ENCODE measurements around the gene B9D1.

B9D1 gene

DNA sequence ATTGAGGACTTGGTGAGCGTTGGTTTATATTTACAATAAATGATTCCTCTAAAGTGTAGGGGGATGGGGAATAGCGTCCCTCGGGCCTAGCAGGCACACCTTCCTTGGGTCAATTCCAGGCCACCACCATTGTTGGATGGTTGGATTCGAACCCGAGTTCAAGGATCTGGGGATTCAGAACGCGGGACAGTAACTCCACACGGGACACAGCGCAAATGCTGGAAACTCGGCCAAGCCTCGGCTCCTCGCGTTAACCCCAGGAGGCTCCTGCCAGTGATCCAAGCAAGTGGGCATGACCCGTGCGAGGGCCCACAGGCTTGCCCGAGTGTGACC is 613 bp downstream of the B9D1 start:
- in situ Hi-C loops (cut with MboI; ENCODE audit: low pct_unique_long_range_greater_than_20kb, low sequenced_read_pairs, unreplicated experiment), result loop anchor here (10.0 to 25.0 kb wide), 2 partner anchors 63 to 400 kb away; no protein-coding TSS in a partner anchor
- DNase-seq (ENCODE audit: low spot score), result no peak
- no peak for TF ChIP-seq CTCF (IDR thresholded peaks at IDR 0.05; ENCODE audit: extremely low read depth, insufficient read depth, missing control alignments)

DNA sequence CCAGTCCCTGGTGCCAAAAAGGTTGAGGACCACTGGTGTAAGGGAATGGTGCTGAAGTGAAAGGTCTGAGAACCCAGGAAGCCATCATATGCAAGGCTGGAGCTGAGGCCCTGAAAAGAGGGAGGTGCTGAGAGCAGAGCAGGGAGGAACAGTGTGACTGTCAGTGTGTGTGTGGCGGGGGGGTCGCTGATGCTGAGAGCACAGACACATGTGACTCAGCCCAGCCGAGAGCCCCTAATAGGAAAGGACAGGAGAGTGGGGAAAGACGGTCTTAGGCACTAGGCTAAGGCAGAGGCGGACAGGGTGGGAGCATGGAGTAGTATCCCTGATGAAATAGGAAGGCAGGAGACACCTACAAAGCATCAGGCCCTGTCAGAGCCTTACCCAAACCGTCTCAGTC is 1.2 kb downstream of the B9D1 start:
- DNase-seq (ENCODE audit: low spot score), result no peak
- TF ChIP-seq CTCF (IDR thresholded peaks at IDR 0.05; ENCODE audit: extremely low read depth, insufficient read depth, missing control alignments), result no peak
- in situ Hi-C loops (cut with MboI; ENCODE audit: low pct_unique_long_range_greater_than_20kb, low sequenced_read_pairs, unreplicated experiment), result loop anchor here (10.0 to 25.0 kb wide), 2 partner anchors 63 to 401 kb away; no protein-coding TSS in a partner anchor

DNA sequence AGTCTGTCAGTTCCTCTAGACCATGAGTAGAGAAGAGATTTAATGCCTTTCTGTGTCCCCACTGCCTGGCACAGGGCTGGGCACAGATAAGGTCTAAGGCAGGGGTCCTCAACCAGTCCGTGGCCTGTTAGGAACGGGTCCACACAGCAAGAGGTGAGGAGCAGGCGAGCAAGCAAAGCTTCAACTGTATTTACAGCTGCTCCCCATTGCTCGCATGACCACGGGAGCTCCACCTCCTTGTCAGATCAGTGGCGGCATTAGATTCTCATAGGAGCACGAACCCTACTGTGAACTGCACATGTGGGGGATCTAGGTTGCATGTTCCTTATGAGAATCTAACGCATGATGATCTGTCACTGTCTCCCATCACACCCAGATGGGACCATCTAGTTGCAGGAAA is 1.8 kb downstream of the B9D1 start:
- in situ Hi-C loops (cut with MboI; ENCODE audit: low pct_unique_long_range_greater_than_20kb, low sequenced_read_pairs, unreplicated experiment), result loop anchor here (10.0 to 25.0 kb wide), 2 partner anchors 64 to 402 kb away; no protein-coding TSS in a partner anchor
- DNase-seq (ENCODE audit: low spot score), result no peak
- TF ChIP-seq CTCF (IDR thresholded peaks at IDR 0.05; ENCODE audit: extremely low read depth, insufficient read depth, missing control alignments), result no peak

GRCh38 chr17:19359856-19360255 is 2.7 kb downstream of the B9D1 start:
- in situ Hi-C loops (cut with MboI; ENCODE audit: low pct_unique_long_range_greater_than_20kb, low sequenced_read_pairs, unreplicated experiment), result loop anchor here (10.0 to 25.0 kb wide), 2 partner anchors 65 to 402 kb away; no protein-coding TSS in a partner anchor
- no peak for DNase-seq (ENCODE audit: low spot score)
- TF ChIP-seq CTCF (IDR thresholded peaks at IDR 0.05; ENCODE audit: extremely low read depth, insufficient read depth, missing control alignments), result no peak

GRCh38 chr17:19359151-19359550 is 3.4 kb downstream of the B9D1 start:
- in situ Hi-C loops (cut with MboI; ENCODE audit: low pct_unique_long_range_greater_than_20kb, low sequenced_read_pairs, unreplicated experiment), result loop anchor here (25.0 kb wide), 1 partner anchor 403 kb away; no protein-coding TSS in a partner anchor
- no peak for DNase-seq (ENCODE audit: low spot score)
- TF ChIP-seq CTCF (IDR thresholded peaks at IDR 0.05; ENCODE audit: extremely low read depth, insufficient read depth, missing control alignments), result no peak

DNA sequence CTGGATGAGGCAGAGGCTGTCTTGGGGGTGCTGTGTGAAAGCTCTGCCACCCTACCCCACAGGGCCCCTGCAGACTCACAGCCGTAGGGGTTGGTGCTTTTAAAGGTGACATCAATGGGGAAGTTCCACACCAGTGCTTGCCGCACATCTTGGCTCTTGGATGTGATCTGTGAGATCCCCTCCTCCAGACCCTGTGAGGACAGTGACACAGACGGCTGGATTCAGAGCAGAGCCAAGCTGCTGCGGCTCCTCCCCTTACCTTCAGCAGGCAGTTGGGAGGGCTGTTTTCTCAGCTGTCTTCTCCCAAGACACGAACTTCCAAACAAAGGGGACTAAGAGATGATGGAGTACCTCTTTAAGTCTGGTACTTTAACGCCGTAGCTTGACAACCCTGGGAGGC is 4.8 kb downstream of the B9D1 start:
- TF ChIP-seq CTCF (IDR thresholded peaks at IDR 0.05; ENCODE audit: extremely low read depth, insufficient read depth, missing control alignments), result no peak
- in situ Hi-C loops (cut with MboI; ENCODE audit: low pct_unique_long_range_greater_than_20kb, low sequenced_read_pairs, unreplicated experiment), result loop anchor here (25.0 kb wide), 1 partner anchor 405 kb away; no protein-coding TSS in a partner anchor
- DNase-seq (ENCODE audit: low spot score), result no peak
